Neural cell (in vitro differentiated cells): Measurements from ENCODE around the gene MYOZ1. TPM values are rescaled to one million over a fixed set of nuclear protein-coding genes. Genes with fewer than 3 reads are reported as not detected.
"Not testable (repeated sequence)": the region's sequence is repeated elsewhere in the genome, so short reads cannot be mapped to it uniquely, and the experiment has no call there.

Source experiments
- H2AFZ ChIP-seq: fragments of 200-600, 300-800 bp; sonication (generic), shearing (Covaris generic); 2 replicates; pipeline ENCODE4 v1.6.0; 2014; ENCODE audit warnings: low read depth, mild to moderate bottlenecking, antibody characterized with exemption, low read length, moderate library complexity
- H3F3A ChIP-seq: fragments of 200-600 bp; shearing (Covaris generic); 2 replicates; pipeline ENCODE4 v1.6.1; 2016; ENCODE audit warnings: mild to moderate bottlenecking, moderate library complexity, mixed read lengths, antibody characterized with exemption, low read length; ENCODE audit not compliant: insufficient read depth, poor library complexity, severe bottlenecking
- H3K27ac ChIP-seq: fragments of 200-600, 300-800 bp; sonication (generic), shearing (Covaris generic); 2 replicates; pipeline ENCODE4 v1.5.1; 2014; ENCODE audit warnings: mild to moderate bottlenecking, low read length, moderate library complexity
- H3K27me3 ChIP-seq: fragments of 300-800, 200-600 bp; sonication (generic), shearing (Covaris generic); 2 replicates; pipeline ENCODE4 v1.6.0; 2014; ENCODE audit warnings: mild to moderate bottlenecking, low read depth, low read length, moderate library complexity; ENCODE audit not compliant: insufficient read depth
- H3K36me3 ChIP-seq: fragments of 300-800, 200-600 bp; sonication (generic), shearing (Covaris generic); 2 replicates; pipeline ENCODE4 v1.5.1; 2014; ENCODE audit warnings: mild to moderate bottlenecking, antibody characterized with exemption, low read length, moderate library complexity; ENCODE audit not compliant: insufficient read depth
- H3K4me2 ChIP-seq: fragments of 300-800, 200-600 bp; sonication (generic), shearing (Covaris generic); 2 replicates; pipeline ENCODE4 v1.6.0; 2014; ENCODE audit warnings: mild to moderate bottlenecking, low read length
- H3K4me3 ChIP-seq: fragments of 300-800, 200-600 bp; sonication (generic), shearing (Covaris generic); 2 replicates; pipeline ENCODE4 v1.5.1; 2014; ENCODE audit warnings: mild to moderate bottlenecking, low read length, moderate library complexity
- H3K79me2 ChIP-seq: fragments of 200-600 bp; shearing (Covaris generic); replicated peaks from 2 replicates; pipeline ENCODE4 v1.6.0; 2014; ENCODE audit warnings: mild to moderate bottlenecking, low read length, moderate library complexity; ENCODE audit not compliant: insufficient read depth
- H3K9ac ChIP-seq: fragments of 300-800, 200-600 bp; sonication (generic), shearing (Covaris generic); 2 replicates; pipeline ENCODE4 v1.6.1; 2016; ENCODE audit warnings: mild to moderate bottlenecking, low read length, mixed read lengths
- H3K9me2 ChIP-seq: fragments of 200-600 bp; shearing (Covaris generic); 2 replicates; pipeline ENCODE4 v1.6.1; 2016; ENCODE audit warnings: mild to moderate bottlenecking, low read length, mixed read lengths; ENCODE audit not compliant: insufficient read depth
- H3K9me3 ChIP-seq: fragments of 200-600, 300-800 bp; sonication (generic), shearing (Covaris generic); 2 replicates; pipeline ENCODE4 v1.6.1; 2016; ENCODE audit warnings: mild to moderate bottlenecking, mixed run types, low read length, moderate library complexity, mixed read lengths
- H4K20me1 ChIP-seq: fragments of 200-600 bp; shearing (Covaris generic); 2 replicates; pipeline ENCODE4 v1.6.1; 2016; ENCODE audit warnings: mild to moderate bottlenecking, mixed run types; ENCODE audit not compliant: insufficient read depth
- polyA plus RNA-seq: library from polyadenylated mRNA; depleted of rRNA; stranded (reverse); fragments of >200 nt; gene quantifications from 2 replicates; pipeline ENCODE4 v1.2.3, GENCODE V29; 2014

MYOZ1 gene
- polyA plus RNA-seq, 1 donor from 2014 or later, result 0.61 TPM

GRCh38 chr10:73668378-73668777 lies 27.1 kb upstream of the MYOZ1 start:
- not testable (repeated sequence) for H3K4me3 ChIP-seq

GRCh38 chr10:73666153-73666809 lies 25.0 kb upstream of the MYOZ1 start:
- not testable (repeated sequence) for H2AFZ ChIP-seq, H4K20me1 ChIP-seq, H3F3A ChIP-seq, H3K4me2 ChIP-seq, H3K9me3 ChIP-seq, H3K79me2 ChIP-seq, H3K9me2 ChIP-seq, H3K9ac ChIP-seq, H3K4me3 ChIP-seq, H3K27me3 ChIP-seq, H3K36me3 ChIP-seq, H3K27ac ChIP-seq

More at GRCh38 chr10:73668378-73668777, 27.1 kb upstream of the MYOZ1 start:
- H3K79me2 ChIP-seq, H3K27me3 ChIP-seq, H4K20me1 ChIP-seq, H3K4me2 ChIP-seq, H3K27ac ChIP-seq, H3K36me3 ChIP-seq, H3F3A ChIP-seq, H3K9ac ChIP-seq, H3K9me2 ChIP-seq, H3K9me3 ChIP-seq, H2AFZ ChIP-seq: not testable (repeated sequence)

- H3K27ac ChIP-seq, H3K79me2 ChIP-seq, H3K4me3 ChIP-seq, H3K9me2 ChIP-seq, H3K4me2 ChIP-seq, H3F3A ChIP-seq, H4K20me1 ChIP-seq, H2AFZ ChIP-seq, H3K9ac ChIP-seq, H3K27me3 ChIP-seq, H3K36me3 ChIP-seq, H3K9me3 ChIP-seq: not testable (repeated sequence)
Observed at GRCh38 chr10:73665581-73665980, 24.3 kb upstream of the MYOZ1 start.

GRCh38 chr10:73664156-73665040 lies 23.1 kb upstream of the MYOZ1 start:
- not testable (repeated sequence) for H3K4me3 ChIP-seq, H3K9me3 ChIP-seq, H3K36me3 ChIP-seq, H3F3A ChIP-seq, H3K9me2 ChIP-seq, H3K27me3 ChIP-seq, H3K79me2 ChIP-seq, H3K4me2 ChIP-seq, H3K9ac ChIP-seq, H4K20me1 ChIP-seq, H3K27ac ChIP-seq, H2AFZ ChIP-seq

GRCh38 chr10:73663621-73664020 lies 22.3 kb upstream of the MYOZ1 start:
- not testable (repeated sequence) for H3K27ac ChIP-seq, H2AFZ ChIP-seq, H3K4me3 ChIP-seq, H3K79me2 ChIP-seq, H3K27me3 ChIP-seq, H3K9me3 ChIP-seq, H3K36me3 ChIP-seq, H3F3A ChIP-seq, H3K4me2 ChIP-seq, H4K20me1 ChIP-seq, H3K9me2 ChIP-seq, H3K9ac ChIP-seq

- not testable (repeated sequence) for H3K27me3 ChIP-seq, H3K9me2 ChIP-seq, H3K27ac ChIP-seq, H4K20me1 ChIP-seq, H3F3A ChIP-seq, H3K4me2 ChIP-seq, H3K36me3 ChIP-seq, H3K4me3 ChIP-seq, H3K79me2 ChIP-seq, H3K9me3 ChIP-seq, H3K9ac ChIP-seq, H2AFZ ChIP-seq
Observed at GRCh38 chr10:73662705-73663104, 21.4 kb upstream of the MYOZ1 start.
